ENCODE data around the gene DCAF11.

DCAF11 gene

GRCh38 chr14:24122898-24123297, 8.3 kb downstream of the DCAF11 start:
- DNase-seq, result no peak

- no peak for DNase-seq
These were observed 9.1 kb downstream of the DCAF11 start for GRCh38 chr14:24123424-24124417.

GRCh38 chr14:24126939-24127338, 12.4 kb downstream of the DCAF11 start:
- no peak for DNase-seq

GRCh38 chr14:24127673-24128072, 13.1 kb downstream of the DCAF11 start:
- no peak for DNase-seq

- no peak for DNase-seq
These were observed 14.9 kb downstream of the DCAF11 start for GRCh38 chr14:24129410-24129998.

GRCh38 chr14:24130380-24130716, 15.8 kb downstream of the DCAF11 start, which contains the start of gene FITM1:
Gene FITM1 (plus strand): TSS chr14:24130659. CDS start chr14:24131564, 905 bp downstream.
- no peak for DNase-seq

GRCh38 chr14:24130717-24131548, 16.4 kb downstream of the DCAF11 start:
- no peak for DNase-seq

GRCh38 chr14:24131549-24131966, 17.0 kb downstream of the DCAF11 start:
- DNase-seq, result no peak

GRCh38 chr14:24132061-24132685, 17.6 kb downstream of the DCAF11 start:
- DNase-seq, result no peak

GRCh38 chr14:24132976-24133375, 18.4 kb downstream of the DCAF11 start:
- DNase-seq, result no peak

GRCh38 chr14:24133735-24134134, 19.2 kb downstream of the DCAF11 start:
- DNase-seq, result no peak

- no peak for DNase-seq
These were observed 20.9 kb downstream of the DCAF11 start for GRCh38 chr14:24135584-24135833.

GRCh38 chr14:24135834-24136683, 21.5 kb downstream of the DCAF11 start, which contains the start of gene PSME1:
Gene PSME1 (plus strand): TSS chr14:24136194. CDS start chr14:24136263, 69 bp downstream.
- peak; percentile 97 for DNase-seq

GRCh38 chr14:24136684-24137528, 22.3 kb downstream of the DCAF11 start:
- DNase-seq, result no peak

- no peak for DNase-seq
These were observed 23.2 kb downstream of the DCAF11 start for GRCh38 chr14:24137529-24138395.

- DNase-seq, result no peak
These were observed 24.1 kb downstream of the DCAF11 start for GRCh38 chr14:24138396-24139271.

- no peak for DNase-seq
These were observed 24.8 kb downstream of the DCAF11 start for GRCh38 chr14:24139272-24139934.

Measured in NCI-H2171 (cell line).